Adipocyte (in vitro differentiated cells): Measurements from ENCODE around the gene ARMH3.
A peak's percentile ranks its signal among the peaks of the same experiment; 100 is the strongest.

Experiments
- DNase-seq: peaks from one replicate; pipeline ENCODE4 v3.0.0-alpha.2; 2015; ENCODE audit warnings: low read depth
- H3K27me3 ChIP-seq: replicated peaks from 2 replicates; pipeline ENCODE4 v1.7.0; 2013; ENCODE audit warnings: mild to moderate bottlenecking, low read length, moderate library complexity; ENCODE audit not compliant: control insufficient read depth, insufficient read depth
- H3K36me3 ChIP-seq: 2 replicates; pipeline ENCODE4 v1.7.0; 2013; ENCODE audit warnings: low read length, mild to moderate bottlenecking, moderate library complexity; ENCODE audit not compliant: control insufficient read depth, insufficient read depth, severe bottlenecking
- H3K4me1 ChIP-seq: 2 replicates; pipeline ENCODE4 v1.7.0; 2013; ENCODE audit warnings: mild to moderate bottlenecking, low read length, moderate library complexity; ENCODE audit not compliant: control insufficient read depth, insufficient read depth
- H3K4me3 ChIP-seq: 2 replicates; pipeline ENCODE4 v1.7.0; 2013; ENCODE audit warnings: mild to moderate bottlenecking, low read length, moderate library complexity
- H3K9ac ChIP-seq: 2 replicates; pipeline ENCODE4 v1.7.0; 2013; ENCODE audit warnings: mild to moderate bottlenecking, low read length, moderate library complexity
- H3K9me3 ChIP-seq: 2 replicates; pipeline ENCODE4 v1.7.0; 2013; ENCODE audit warnings: mild to moderate bottlenecking, low read length, moderate library complexity; ENCODE audit not compliant: control insufficient read depth

The ARMH3 gene

DNA sequence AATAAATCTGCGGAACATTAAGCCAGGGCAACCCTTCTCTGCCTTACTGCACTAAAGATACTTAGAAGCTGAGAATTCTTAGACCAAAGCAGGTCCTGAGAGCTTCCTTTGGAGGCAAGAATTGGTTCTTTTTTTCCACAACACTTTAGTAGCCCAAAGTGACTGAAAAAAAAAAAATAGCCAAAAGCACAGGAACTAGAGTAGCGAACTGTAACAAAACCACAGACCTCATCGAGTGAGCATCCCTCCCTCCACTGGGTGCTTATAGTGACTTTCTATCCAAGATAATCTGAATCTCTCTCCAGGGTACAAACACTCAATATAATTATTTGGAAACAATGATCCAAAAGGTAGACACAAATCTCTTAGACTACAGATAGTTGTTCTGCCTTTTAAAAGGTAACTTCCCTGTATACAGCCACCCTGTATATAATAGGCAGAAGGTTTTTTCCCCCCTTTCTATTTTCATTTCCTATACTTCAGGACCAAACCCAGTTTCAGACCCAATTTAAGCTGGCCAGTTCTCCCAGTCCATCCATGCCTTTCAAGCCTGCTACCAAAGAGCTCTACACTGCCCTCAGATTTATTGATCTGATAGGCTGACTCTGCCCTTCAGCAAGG lies 180.8 kb downstream of the ARMH3 start:
- Histone ChIP-seq H3K36me3 (peaks cover 3% of the 10 kb centered on the region), H3K9me3 (no peaks in the 10 kb centered on the region), H3K27me3 (no peaks in the 10 kb centered on the region), H3K4me1 (peaks cover 7% of the 10 kb centered on the region), H3K9ac (no peak overlapping the region), H3K4me3 (no peak overlapping the region)
- no peak for DNase-seq

DNA sequence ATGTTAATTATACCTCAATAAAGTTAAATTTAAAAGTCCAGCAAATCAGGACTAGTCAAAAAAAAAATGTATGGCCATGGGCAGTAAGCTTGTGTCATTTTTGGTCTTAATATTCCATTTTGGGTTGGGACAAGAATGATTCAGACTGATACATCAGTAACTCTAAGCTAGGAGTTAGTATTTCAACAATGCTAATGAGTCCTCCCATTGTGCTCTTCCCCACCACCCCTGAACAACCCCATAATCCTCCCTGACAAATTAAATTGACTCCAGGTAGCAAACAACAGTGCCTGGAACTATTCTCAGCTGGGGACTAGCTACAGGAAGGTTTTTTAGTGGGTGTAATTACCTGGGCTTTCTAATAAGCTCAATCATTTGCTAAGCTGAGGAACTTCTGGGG lies 181.7 kb downstream of the ARMH3 start:
- no peaks in the 10 kb centered on the region for H3K27me3 ChIP-seq
- no peak overlapping the region for H3K4me3 ChIP-seq
- peaks cover 3% of the 10 kb centered on the region for H3K36me3 ChIP-seq

DNA sequence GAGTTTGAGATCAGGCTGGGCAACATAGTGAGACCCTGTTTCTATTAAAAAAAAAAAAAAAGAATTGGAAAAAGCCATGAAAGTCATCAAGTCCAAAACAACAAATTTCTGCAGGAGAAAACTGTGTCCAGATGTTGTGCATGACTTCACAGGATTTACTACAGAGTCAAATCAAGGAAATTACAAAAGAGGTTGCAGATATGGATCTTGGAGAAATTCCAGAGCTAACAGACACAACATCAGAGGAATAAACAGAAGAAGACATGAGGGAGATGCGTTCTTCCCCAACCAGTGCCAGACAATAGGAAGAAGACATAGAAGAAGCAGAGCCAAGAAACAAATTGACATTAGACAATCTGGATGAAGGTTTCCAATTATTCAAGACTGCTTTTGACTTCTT lies 188.0 kb downstream of the ARMH3 start:
- DNase-seq: peak; percentile 52
- Histone ChIP-seq H3K4me3 (no peak overlapping the region), H3K4me1 (peaks cover 2% of the 10 kb centered on the region)

More for the DNA sequence above, 181.7 kb downstream of the ARMH3 start:
- Histone ChIP-seq H3K9ac (no peak overlapping the region), H3K9me3 (no peaks in the 10 kb centered on the region), H3K4me1 (peaks cover 3% of the 10 kb centered on the region)
- DNase-seq: no peak

DNA sequence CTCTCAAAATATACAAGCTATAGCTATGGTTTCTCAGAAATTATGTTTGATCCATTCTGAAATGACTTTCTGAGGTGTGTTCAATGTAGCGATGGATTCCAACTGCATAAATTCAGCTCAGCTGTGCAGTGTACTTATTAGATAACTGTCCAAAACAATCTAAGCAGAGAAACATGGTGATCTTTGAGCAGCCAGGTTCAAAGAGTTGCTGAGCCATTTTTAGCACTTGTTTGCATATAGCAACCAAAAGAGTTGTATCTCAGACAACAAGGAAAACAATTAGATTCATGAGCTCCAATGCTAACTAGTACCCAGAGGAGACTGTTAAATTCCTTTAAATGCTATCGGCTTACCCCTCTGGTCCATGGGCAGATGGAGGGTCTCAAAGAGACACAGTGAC lies 196.4 kb downstream of the ARMH3 start:
- H3K4me1 ChIP-seq: peaks cover 10% of the 10 kb centered on the region
- no peak for DNase-seq
- H3K4me3 ChIP-seq: no peak overlapping the region
- H3K27me3 ChIP-seq: no peaks in the 10 kb centered on the region
- peaks cover 10% of the 10 kb centered on the region for H3K9me3 ChIP-seq
- peaks cover 11% of the 10 kb centered on the region for H3K36me3 ChIP-seq
- H3K9ac ChIP-seq: no peak overlapping the region

More for the DNA sequence above, 188.0 kb downstream of the ARMH3 start:
- Histone ChIP-seq H3K9ac (no peak overlapping the region), H3K36me3 (peaks cover 4% of the 10 kb centered on the region), H3K9me3 (peaks cover 6% of the 10 kb centered on the region), H3K27me3 (no peaks in the 10 kb centered on the region)

- no peak for DNase-seq
- peaks cover 10% of the 10 kb centered on the region for H3K9me3 ChIP-seq
- no peak overlapping the region for H3K9ac ChIP-seq
- H3K4me3 ChIP-seq: no peak overlapping the region
- H3K36me3 ChIP-seq: peaks cover 11% of the 10 kb centered on the region
- peaks cover 10% of the 10 kb centered on the region for H3K4me1 ChIP-seq
- no peaks in the 10 kb centered on the region for H3K27me3 ChIP-seq
Measured at GRCh38 chr10:101858723-101859500, 197.1 kb downstream of the ARMH3 start.

- Histone ChIP-seq H3K9me3 (peaks cover 10% of the 10 kb centered on the region), H3K4me1 (peaks cover 10% of the 10 kb centered on the region)
Measured at GRCh38 chr10:101857802-101858476, 198.0 kb downstream of the ARMH3 start.

DNA sequence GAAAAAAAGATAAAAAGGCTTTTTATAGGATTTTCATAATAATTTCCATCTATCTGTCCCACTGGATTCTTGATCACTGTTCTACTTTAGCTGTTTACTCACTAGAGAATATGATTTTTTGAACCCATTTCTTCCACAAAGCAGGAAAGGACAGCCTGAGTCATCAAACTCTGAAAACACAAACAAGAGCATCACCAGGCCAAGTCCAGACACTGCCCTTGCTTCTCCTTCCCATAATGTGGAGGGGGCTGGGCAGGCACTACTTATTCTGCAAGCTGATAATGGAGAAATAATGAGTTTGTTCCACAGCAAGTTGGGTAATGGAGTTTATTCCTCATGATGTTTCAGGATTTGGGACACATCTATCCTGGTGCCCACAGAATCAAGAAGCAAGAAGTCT lies 199.3 kb downstream of the ARMH3 start:
- Histone ChIP-seq H3K4me1 (peaks cover 18% of the 10 kb centered on the region), H3K4me3 (no peak overlapping the region), H3K9me3 (peaks cover 10% of the 10 kb centered on the region), H3K9ac (no peak overlapping the region), H3K27me3 (no peaks in the 10 kb centered on the region), H3K36me3 (peaks cover 11% of the 10 kb centered on the region)
- DNase-seq: peak; percentile 13

More at GRCh38 chr10:101857802-101858476, 198.0 kb downstream of the ARMH3 start:
- no peak for DNase-seq
- Histone ChIP-seq H3K36me3 (peaks cover 11% of the 10 kb centered on the region), H3K4me3 (no peak overlapping the region), H3K27me3 (no peaks in the 10 kb centered on the region), H3K9ac (no peak overlapping the region)

DNA sequence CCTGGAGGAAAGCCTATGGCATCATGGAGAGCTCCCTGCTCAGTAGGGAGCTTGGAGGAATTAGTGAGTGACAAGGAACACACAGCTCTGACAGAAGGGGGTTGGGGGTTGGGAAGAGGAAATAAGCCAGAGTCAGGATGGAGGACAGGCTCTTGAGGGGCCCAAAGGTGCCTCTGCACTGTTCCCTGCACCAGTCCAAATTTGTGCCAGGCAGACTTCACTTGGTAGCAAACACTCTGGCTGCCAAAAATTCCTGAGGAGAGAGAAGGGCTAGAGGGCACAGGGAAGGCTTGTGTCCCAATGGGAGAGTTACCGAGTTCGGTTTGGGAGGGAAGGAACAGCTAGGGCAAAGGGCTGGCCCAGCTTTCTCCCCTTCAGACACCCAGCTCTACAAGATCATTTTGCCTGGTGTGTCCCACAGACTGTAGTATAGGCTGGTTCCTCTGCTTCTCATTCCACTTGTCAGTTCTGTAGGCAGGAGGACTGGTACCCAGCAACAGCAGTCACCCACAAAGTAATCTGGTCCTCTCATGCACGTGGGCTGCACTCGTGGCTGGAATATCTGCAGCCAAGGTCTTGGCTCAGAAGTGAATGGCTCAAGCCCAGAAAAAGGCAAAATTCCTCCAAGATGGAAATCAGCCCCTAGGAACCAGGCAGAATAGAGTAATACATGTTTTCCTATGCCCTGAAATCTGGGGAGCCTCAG lies 204.4 kb downstream of the ARMH3 start:
- no peak for DNase-seq
- Histone ChIP-seq H3K9ac (peak overlapping the region; percentile 55), H3K27me3 (no peaks in the 10 kb centered on the region), H3K36me3 (no peaks in the 10 kb centered on the region), H3K4me1 (peaks cover 53% of the 10 kb centered on the region), H3K4me3 (no peak overlapping the region), H3K9me3 (no peaks in the 10 kb centered on the region)

GRCh38 chr10:101850749-101851148 lies 205.2 kb downstream of the ARMH3 start:
- Histone ChIP-seq H3K36me3 (no peaks in the 10 kb centered on the region), H3K27me3 (no peaks in the 10 kb centered on the region), H3K9ac (no peak overlapping the region), H3K9me3 (no peaks in the 10 kb centered on the region), H3K4me1 (peaks cover 51% of the 10 kb centered on the region), H3K4me3 (no peak overlapping the region)
- no peak for DNase-seq

GRCh38 chr10:101848894-101849351 lies 207.1 kb downstream of the ARMH3 start:
- peaks cover 63% of the 10 kb centered on the region for H3K4me1 ChIP-seq
- no peak for DNase-seq
- peaks cover 3% of the 10 kb centered on the region for H3K36me3 ChIP-seq
- H3K9me3 ChIP-seq: no peaks in the 10 kb centered on the region
- H3K9ac ChIP-seq: peak overlapping the region; percentile 73
- H3K4me3 ChIP-seq: peak overlapping the region; percentile 1
- H3K27me3 ChIP-seq: no peaks in the 10 kb centered on the region

DNA sequence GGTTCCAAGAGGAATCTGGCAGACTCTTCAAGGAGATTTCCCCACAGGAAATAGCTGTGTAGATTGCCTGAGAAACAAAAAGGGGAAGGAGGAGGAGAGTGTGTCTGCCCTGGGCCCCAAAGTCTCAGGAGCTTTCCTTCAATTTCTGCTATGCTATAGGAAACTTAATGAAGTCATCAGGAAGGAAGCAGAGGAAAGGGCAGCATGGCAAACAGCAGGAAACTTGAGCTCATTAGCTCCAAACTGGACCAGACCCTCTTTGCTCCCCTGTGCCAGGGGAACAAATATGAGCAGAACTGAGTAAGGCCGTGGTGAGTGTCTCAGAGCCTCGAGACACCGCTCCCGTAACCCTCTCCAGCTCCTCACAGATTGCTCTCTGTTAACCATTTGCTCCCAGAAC lies 207.6 kb downstream of the ARMH3 start:
- Histone ChIP-seq H3K4me1 (peaks cover 63% of the 10 kb centered on the region), H3K9me3 (no peaks in the 10 kb centered on the region), H3K27me3 (no peaks in the 10 kb centered on the region), H3K36me3 (peaks cover 3% of the 10 kb centered on the region), H3K4me3 (peak overlapping the region; percentile 1), H3K9ac (peak overlapping the region; percentile 73)
- DNase-seq: peak; percentile 24
